ENCODE results near the gene PRR23A. TPM values are rescaled to one million over a fixed set of nuclear protein-coding genes. Genes with fewer than 3 reads are reported as not detected.

Gene PRR23A
- total RNA-seq, 1 experiment from 2014 or later, result not detected

GRCh38 chr3:138984816-138985215, 21.3 kb downstream of the PRR23A start:
- Histone ChIP-seq H3K79me2 (ENCODE audit: low read length) (no peaks in the 10 kb centered on the region), H3K9me2 (replicated peaks; ENCODE audit: insufficient read depth, low read length) (no peaks in the 10 kb centered on the region), H3K4me2 (ENCODE audit: low read depth, low read length, poor library complexity, severe bottlenecking) (no peak overlapping the region), H3K36me3 (ENCODE audit: insufficient read depth, low read length) (no peaks in the 10 kb centered on the region), H4K20me1 (ENCODE audit: insufficient read depth, low read depth, low read length) (no peaks in the 10 kb centered on the region), H3K27me3 (ENCODE audit: low read length) (no peaks in the 10 kb centered on the region), H3K27ac (ENCODE audit: low read length) (no peak overlapping the region), H3K4me1 (ENCODE audit: low read length) (no peaks in the 10 kb centered on the region), H3K9me3 (ENCODE audit: low read length) (no peaks in the 10 kb centered on the region), H2AFZ (ENCODE audit: low read length) (no peak overlapping the region), H3K4me3 (ENCODE audit: low read length) (no peak overlapping the region), H3K9ac (ENCODE audit: low read length) (no peak overlapping the region)
- no peak for DNase-seq

GRCh38 chr3:138976047-138976446, 30.0 kb downstream of the PRR23A start:
- H3K27me3 ChIP-seq (ENCODE audit: low read length), result no peaks in the 10 kb centered on the region
- H3K4me3 ChIP-seq (ENCODE audit: low read length), result no peak overlapping the region
- no peak overlapping the region for H3K9ac ChIP-seq (ENCODE audit: low read length)
- no peaks in the 10 kb centered on the region for H3K36me3 ChIP-seq (ENCODE audit: insufficient read depth, low read length)
- no peak overlapping the region for H2AFZ ChIP-seq (ENCODE audit: low read length)
- H3K9me3 ChIP-seq (ENCODE audit: low read length), result no peaks in the 10 kb centered on the region
- DNase-seq, result no peak
- H3K4me1 ChIP-seq (ENCODE audit: low read length), result no peaks in the 10 kb centered on the region
- H3K79me2 ChIP-seq (ENCODE audit: low read length), result no peaks in the 10 kb centered on the region
- no peaks in the 10 kb centered on the region for H4K20me1 ChIP-seq (ENCODE audit: insufficient read depth, low read depth, low read length)
- H3K27ac ChIP-seq (ENCODE audit: low read length), result no peak overlapping the region
- H3K9me2 ChIP-seq (replicated peaks; ENCODE audit: insufficient read depth, low read length), result no peaks in the 10 kb centered on the region
- H3K4me2 ChIP-seq (ENCODE audit: low read depth, low read length, poor library complexity, severe bottlenecking), result no peak overlapping the region

DNA sequence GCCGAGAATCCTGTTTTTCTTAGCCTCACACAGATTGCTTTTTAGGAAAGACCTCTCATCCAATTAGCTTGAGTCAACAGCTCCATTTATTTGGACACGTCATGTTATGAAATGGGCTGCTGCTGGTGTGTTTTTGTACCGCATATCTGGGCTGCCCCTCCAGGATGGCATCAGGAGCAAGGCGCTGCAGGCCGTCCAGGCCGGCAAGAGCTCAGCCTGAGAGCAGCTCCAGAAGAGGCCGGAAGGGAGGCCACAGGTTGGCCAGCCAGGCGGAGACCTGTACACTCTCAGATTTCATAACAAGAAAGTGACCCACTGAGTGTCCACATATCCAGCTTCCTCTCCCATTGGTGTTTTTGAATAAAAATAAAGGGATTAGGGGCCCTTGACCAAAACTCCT, 30.7 kb downstream of the PRR23A start:
- H3K27me3 ChIP-seq (ENCODE audit: low read length), result no peaks in the 10 kb centered on the region
- no peak overlapping the region for H3K4me3 ChIP-seq (ENCODE audit: low read length)
- no peaks in the 10 kb centered on the region for H3K9me2 ChIP-seq (replicated peaks; ENCODE audit: insufficient read depth, low read length)
- no peak overlapping the region for H2AFZ ChIP-seq (ENCODE audit: low read length)
- DNase-seq, result no peak
- H3K9me3 ChIP-seq (ENCODE audit: low read length), result no peaks in the 10 kb centered on the region
- H3K9ac ChIP-seq (ENCODE audit: low read length), result no peak overlapping the region
- H4K20me1 ChIP-seq (ENCODE audit: insufficient read depth, low read depth, low read length), result no peaks in the 10 kb centered on the region
- no peaks in the 10 kb centered on the region for H3K36me3 ChIP-seq (ENCODE audit: insufficient read depth, low read length)
- no peak overlapping the region for H3K4me2 ChIP-seq (ENCODE audit: low read depth, low read length, poor library complexity, severe bottlenecking)
- H3K79me2 ChIP-seq (ENCODE audit: low read length), result no peaks in the 10 kb centered on the region
- H3K27ac ChIP-seq (ENCODE audit: low read length), result no peak overlapping the region
- H3K4me1 ChIP-seq (ENCODE audit: low read length), result no peaks in the 10 kb centered on the region

DNA sequence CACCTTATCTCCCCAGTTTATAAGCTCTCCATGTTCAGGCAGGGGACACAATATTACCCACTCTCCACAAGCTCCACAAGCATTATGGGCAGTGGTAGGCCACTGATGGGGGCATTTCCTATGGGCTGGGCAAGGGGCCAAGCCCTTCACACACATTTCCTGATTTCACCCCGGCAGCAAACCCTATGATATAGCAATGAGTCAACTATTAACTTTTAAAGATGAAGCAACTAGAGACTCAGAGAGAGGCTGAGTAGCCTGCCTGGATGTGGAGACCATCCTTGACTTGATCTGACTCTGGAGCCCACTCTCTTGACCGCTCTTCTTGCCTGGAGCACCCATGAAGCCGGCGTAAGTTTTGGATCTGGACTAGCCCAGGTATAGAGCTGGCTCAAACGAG, 31.6 kb downstream of the PRR23A start:
- DNase-seq, result no peak
- Histone ChIP-seq H3K9me2 (replicated peaks; ENCODE audit: insufficient read depth, low read length) (no peaks in the 10 kb centered on the region), H3K79me2 (ENCODE audit: low read length) (no peaks in the 10 kb centered on the region), H3K4me3 (ENCODE audit: low read length) (no peak overlapping the region), H3K9me3 (ENCODE audit: low read length) (no peaks in the 10 kb centered on the region), H3K27ac (ENCODE audit: low read length) (no peak overlapping the region), H3K4me1 (ENCODE audit: low read length) (no peaks in the 10 kb centered on the region), H3K27me3 (ENCODE audit: low read length) (no peaks in the 10 kb centered on the region), H3K4me2 (ENCODE audit: low read depth, low read length, poor library complexity, severe bottlenecking) (no peak overlapping the region), H3K9ac (ENCODE audit: low read length) (no peak overlapping the region), H3K36me3 (ENCODE audit: insufficient read depth, low read length) (no peaks in the 10 kb centered on the region), H4K20me1 (ENCODE audit: insufficient read depth, low read depth, low read length) (no peaks in the 10 kb centered on the region), H2AFZ (ENCODE audit: low read length) (no peak overlapping the region)

DNA sequence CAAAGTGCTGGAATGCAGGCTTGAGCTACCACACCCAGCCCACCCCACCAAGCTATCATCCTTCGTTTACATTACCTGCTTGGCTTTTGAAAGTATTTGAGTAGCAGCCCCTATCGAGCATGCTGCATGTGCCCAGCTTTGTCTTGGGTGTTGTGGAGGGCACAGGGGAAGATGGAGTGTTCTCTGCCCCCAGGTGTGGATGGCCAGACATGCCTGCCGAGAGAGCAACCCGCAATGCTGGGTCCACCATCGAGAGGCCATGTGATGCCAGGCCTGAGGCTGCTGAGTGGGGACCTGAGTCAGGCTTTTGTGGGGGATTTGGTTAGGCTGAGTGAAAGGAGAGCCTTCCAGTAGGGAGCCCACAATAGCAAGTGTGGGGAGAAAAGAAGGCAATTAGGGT, 33.1 kb downstream of the PRR23A start:
- H3K9me3 ChIP-seq (ENCODE audit: low read length), result no peaks in the 10 kb centered on the region
- no peak overlapping the region for H3K9ac ChIP-seq (ENCODE audit: low read length)
- H3K36me3 ChIP-seq (ENCODE audit: insufficient read depth, low read length), result no peaks in the 10 kb centered on the region
- H3K9me2 ChIP-seq (replicated peaks; ENCODE audit: insufficient read depth, low read length), result no peaks in the 10 kb centered on the region
- H3K4me2 ChIP-seq (ENCODE audit: low read depth, low read length, poor library complexity, severe bottlenecking), result no peak overlapping the region
- no peak overlapping the region for H3K4me3 ChIP-seq (ENCODE audit: low read length)
- H3K27ac ChIP-seq (ENCODE audit: low read length), result no peak overlapping the region
- no peaks in the 10 kb centered on the region for H4K20me1 ChIP-seq (ENCODE audit: insufficient read depth, low read depth, low read length)
- no peak for DNase-seq
- no peak overlapping the region for H2AFZ ChIP-seq (ENCODE audit: low read length)
- no peaks in the 10 kb centered on the region for H3K27me3 ChIP-seq (ENCODE audit: low read length)
- H3K79me2 ChIP-seq (ENCODE audit: low read length), result no peaks in the 10 kb centered on the region
- no peaks in the 10 kb centered on the region for H3K4me1 ChIP-seq (ENCODE audit: low read length)

DNA sequence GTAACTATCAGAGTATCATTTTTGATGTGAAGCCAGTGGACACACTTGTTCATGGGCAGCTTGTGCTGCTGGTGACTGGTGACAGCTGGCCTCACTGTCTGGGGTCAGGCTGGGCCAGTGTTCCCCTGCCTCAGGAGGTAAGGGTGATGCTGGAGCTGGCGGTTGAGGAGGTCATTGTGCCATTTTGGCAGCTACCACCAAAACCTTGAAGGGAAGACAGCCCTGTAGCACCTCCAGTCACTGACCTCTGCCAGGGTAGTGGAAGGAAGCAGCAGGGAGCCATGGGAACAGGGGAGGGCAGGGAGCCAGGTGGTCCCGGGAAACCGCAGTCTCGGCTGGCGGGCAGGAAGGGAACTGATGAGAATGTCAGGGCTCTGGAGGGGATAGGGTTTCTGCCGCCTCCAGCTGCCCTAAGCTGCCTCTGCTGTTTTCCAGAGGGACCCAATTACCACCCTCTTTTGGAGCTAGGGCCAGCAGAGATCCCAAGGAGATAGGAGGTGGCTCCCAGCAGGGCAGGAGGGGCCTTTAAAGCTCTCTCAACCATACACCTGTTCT, 34.2 kb downstream of the PRR23A start:
- Histone ChIP-seq H2AFZ (ENCODE audit: low read length) (no peak overlapping the region), H3K36me3 (ENCODE audit: insufficient read depth, low read length) (no peaks in the 10 kb centered on the region), H3K27me3 (ENCODE audit: low read length) (no peaks in the 10 kb centered on the region), H3K9ac (ENCODE audit: low read length) (no peak overlapping the region), H3K9me3 (ENCODE audit: low read length) (no peaks in the 10 kb centered on the region), H3K4me2 (ENCODE audit: low read depth, low read length, poor library complexity, severe bottlenecking) (no peak overlapping the region), H3K4me3 (ENCODE audit: low read length) (no peak overlapping the region), H3K4me1 (ENCODE audit: low read length) (no peaks in the 10 kb centered on the region), H4K20me1 (ENCODE audit: insufficient read depth, low read depth, low read length) (no peaks in the 10 kb centered on the region), H3K27ac (ENCODE audit: low read length) (no peak overlapping the region), H3K9me2 (replicated peaks; ENCODE audit: insufficient read depth, low read length) (no peaks in the 10 kb centered on the region), H3K79me2 (ENCODE audit: low read length) (no peaks in the 10 kb centered on the region)
- DNase-seq, result no peak

- no peak overlapping the region for H2AFZ ChIP-seq (ENCODE audit: low read length)
- DNase-seq, result no peak
- no peaks in the 10 kb centered on the region for H4K20me1 ChIP-seq (ENCODE audit: insufficient read depth, low read depth, low read length)
- H3K79me2 ChIP-seq (ENCODE audit: low read length), result no peaks in the 10 kb centered on the region
- no peaks in the 10 kb centered on the region for H3K27me3 ChIP-seq (ENCODE audit: low read length)
- H3K4me2 ChIP-seq (ENCODE audit: low read depth, low read length, poor library complexity, severe bottlenecking), result no peak overlapping the region
- no peaks in the 10 kb centered on the region for H3K9me3 ChIP-seq (ENCODE audit: low read length)
- H3K9ac ChIP-seq (ENCODE audit: low read length), result no peak overlapping the region
- H3K27ac ChIP-seq (ENCODE audit: low read length), result no peak overlapping the region
- no peaks in the 10 kb centered on the region for H3K4me1 ChIP-seq (ENCODE audit: low read length)
- H3K4me3 ChIP-seq (ENCODE audit: low read length), result no peak overlapping the region
- no peaks in the 10 kb centered on the region for H3K36me3 ChIP-seq (ENCODE audit: insufficient read depth, low read length)
- no peaks in the 10 kb centered on the region for H3K9me2 ChIP-seq (replicated peaks; ENCODE audit: insufficient read depth, low read length)
These were observed 41.1 kb downstream of the PRR23A start for GRCh38 chr3:138964923-138965322.

GRCh38 chr3:138964264-138964663, 41.8 kb downstream of the PRR23A start:
- H3K9me3 ChIP-seq (ENCODE audit: low read length), result no peaks in the 10 kb centered on the region
- H3K9ac ChIP-seq (ENCODE audit: low read length), result no peak overlapping the region
- H3K4me3 ChIP-seq (ENCODE audit: low read length), result no peak overlapping the region
- DNase-seq, result no peak
- H3K27me3 ChIP-seq (ENCODE audit: low read length), result no peaks in the 10 kb centered on the region
- H3K27ac ChIP-seq (ENCODE audit: low read length), result no peak overlapping the region
- H4K20me1 ChIP-seq (ENCODE audit: insufficient read depth, low read depth, low read length), result no peaks in the 10 kb centered on the region
- no peaks in the 10 kb centered on the region for H3K36me3 ChIP-seq (ENCODE audit: insufficient read depth, low read length)
- no peaks in the 10 kb centered on the region for H3K79me2 ChIP-seq (ENCODE audit: low read length)
- no peak overlapping the region for H3K4me2 ChIP-seq (ENCODE audit: low read depth, low read length, poor library complexity, severe bottlenecking)
- H2AFZ ChIP-seq (ENCODE audit: low read length), result no peak overlapping the region
- no peaks in the 10 kb centered on the region for H3K4me1 ChIP-seq (ENCODE audit: low read length)
- H3K9me2 ChIP-seq (replicated peaks; ENCODE audit: insufficient read depth, low read length), result no peaks in the 10 kb centered on the region

Data from Karpas-422 (cell line).